ENCODE measurements around the gene CALCOCO2.

CALCOCO2 gene

DNA sequence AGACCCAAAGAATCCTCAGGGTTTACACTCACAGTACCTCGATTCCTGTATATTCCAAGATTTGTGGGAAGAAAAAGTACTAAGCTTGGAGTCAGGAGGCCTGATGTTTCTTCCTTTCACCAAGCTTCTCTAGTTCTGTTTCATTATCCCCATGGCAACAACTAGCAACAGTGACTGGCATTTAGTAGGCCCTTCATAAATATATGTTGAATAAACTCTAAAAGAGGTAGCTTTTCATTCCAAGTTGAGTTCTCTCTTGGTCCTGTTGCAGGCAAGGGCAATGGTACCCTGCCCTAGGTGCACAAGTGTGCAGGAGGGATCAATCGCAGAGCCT, 76.8 kb downstream of the CALCOCO2 start:
- peak overlapping the region; percentile 63 for H3K4me3 ChIP-seq (replicated peaks; ENCODE audit: low read depth, low read length)
- DNase-seq (ENCODE audit: low read depth), result peak; percentile 68
- TF ChIP-seq CTCF (IDR thresholded peaks at IDR 0.05; ENCODE audit: low read length, missing control alignments), result no peak

- TF ChIP-seq CTCF (IDR thresholded peaks at IDR 0.05; ENCODE audit: low read length, missing control alignments), result no peak
- peak within 1 kb of the TSS; percentile 63 for H3K4me3 ChIP-seq (replicated peaks; ENCODE audit: low read depth, low read length)
- peak; percentile 97 for DNase-seq (ENCODE audit: low read depth)
These were observed 77.4 kb downstream of the CALCOCO2 start, which contains the start of gene UBE2Z for GRCh38 chr17:48908047-48908843. TSS of gene UBE2Z (plus strand) at chr17:48908407. CDS start at chr17:48908504, 97 bp downstream.

DNA sequence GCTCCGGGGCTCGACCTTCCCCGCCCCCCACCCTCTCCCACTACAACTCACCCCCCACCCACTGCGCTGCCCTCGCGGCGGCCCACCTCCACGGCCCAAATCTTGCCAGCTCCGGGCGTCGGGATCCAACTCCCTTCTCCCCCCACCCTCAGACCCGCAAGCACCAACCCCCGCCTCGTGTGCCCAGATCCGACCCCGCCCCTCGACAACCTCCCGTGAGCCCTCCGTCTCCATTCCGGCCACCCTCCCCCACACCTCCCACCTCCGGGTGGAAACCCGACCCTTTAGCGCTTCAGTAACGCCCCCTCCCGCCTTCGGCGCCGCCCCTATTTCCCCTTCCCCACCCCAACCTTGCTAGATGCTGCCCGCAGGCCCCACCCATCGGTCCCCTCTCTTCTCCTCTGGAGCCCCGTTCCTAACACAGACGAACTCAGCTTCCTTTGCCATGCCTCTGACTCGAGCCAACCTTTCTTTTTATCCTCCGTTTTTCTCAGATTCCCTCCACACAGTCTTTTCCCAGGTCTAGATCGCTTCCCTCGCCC, 78.1 kb downstream of the CALCOCO2 start:
- no peak for TF ChIP-seq CTCF (IDR thresholded peaks at IDR 0.05; ENCODE audit: low read length, missing control alignments)
- H3K4me3 ChIP-seq (replicated peaks; ENCODE audit: low read depth, low read length), result peak overlapping the region; percentile 63
- DNase-seq (ENCODE audit: low read depth), result peak; percentile 87

DNA sequence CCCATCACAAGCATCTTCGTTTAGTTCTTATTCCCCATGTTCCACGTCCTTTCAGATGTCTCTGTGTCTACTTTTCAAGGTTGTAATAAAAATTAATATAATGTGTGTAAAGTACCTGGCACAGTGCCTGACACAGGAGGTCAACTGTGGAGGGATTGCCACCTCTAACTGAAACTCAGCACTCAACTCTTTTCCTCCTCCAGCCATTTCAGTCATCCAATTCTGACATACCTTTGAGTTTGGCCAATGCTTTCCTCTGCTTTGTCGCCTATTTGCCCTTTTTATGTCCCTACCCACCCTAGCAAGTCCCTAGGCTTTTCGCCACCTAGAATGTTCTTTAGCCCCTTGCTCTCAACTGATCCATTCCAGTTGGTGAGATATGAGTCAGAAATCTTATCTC, 78.9 kb downstream of the CALCOCO2 start:
- TF ChIP-seq CTCF (IDR thresholded peaks at IDR 0.05; ENCODE audit: low read length, missing control alignments), result no peak
- no peak for DNase-seq (ENCODE audit: low read depth)
- H3K4me3 ChIP-seq (replicated peaks; ENCODE audit: low read depth, low read length), result peak overlapping the region; percentile 63

DNA sequence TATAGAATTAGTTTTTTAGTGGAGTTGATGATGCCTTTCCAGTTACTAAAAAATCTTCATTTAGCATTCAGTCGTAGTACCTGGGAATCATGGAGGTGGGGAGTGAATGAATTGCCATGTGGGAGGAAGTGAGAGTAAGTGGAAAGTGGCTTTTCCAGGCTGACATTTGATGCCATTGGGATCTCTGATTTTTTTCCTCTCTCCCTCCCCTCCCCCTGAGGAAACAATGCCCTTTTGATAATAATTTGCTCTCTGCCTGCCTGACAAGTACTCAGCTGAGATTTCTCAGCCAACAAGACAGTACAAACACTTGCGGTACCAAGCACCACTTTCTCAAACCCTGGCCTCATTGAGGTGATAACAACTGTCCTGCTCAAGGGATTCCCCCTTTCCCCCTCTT, 79.5 kb downstream of the CALCOCO2 start:
- TF ChIP-seq CTCF (IDR thresholded peaks at IDR 0.05; ENCODE audit: low read length, missing control alignments), result no peak
- peak overlapping the region; percentile 63 for H3K4me3 ChIP-seq (replicated peaks; ENCODE audit: low read depth, low read length)
- no peak for DNase-seq (ENCODE audit: low read depth)

DNA sequence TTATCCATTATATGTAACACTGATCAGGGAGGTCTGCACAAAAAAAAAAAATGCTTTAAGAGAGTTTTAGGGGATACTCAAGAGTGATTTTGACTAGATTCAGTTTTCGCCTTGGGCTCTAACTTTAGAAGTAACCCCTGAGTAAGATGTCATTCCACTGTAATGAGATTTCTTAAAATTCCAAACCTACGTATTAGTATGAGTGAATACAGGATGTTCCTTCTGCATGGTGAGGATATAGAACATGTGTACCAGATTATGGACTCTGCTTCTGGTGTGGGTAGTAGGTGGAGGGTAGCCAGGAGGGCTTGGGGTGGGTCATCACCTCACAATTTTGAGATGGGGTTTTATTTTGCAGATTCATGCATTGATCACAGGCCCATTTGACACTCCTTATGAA, 81.6 kb downstream of the CALCOCO2 start:
- no peak overlapping the region for H3K4me3 ChIP-seq (replicated peaks; ENCODE audit: low read depth, low read length)
- no peak for DNase-seq (ENCODE audit: low read depth)
- TF ChIP-seq CTCF (IDR thresholded peaks at IDR 0.05; ENCODE audit: low read length, missing control alignments), result no peak

Data from fibroblast of pulmonary artery (primary cell).